GM21528 (cell line): ENCODE results near the gene SAMD5.

ENCODE experiments used
- ATAC-seq: cut with Tn5 transposase; IDR thresholded peaks from one replicate; pipeline ENCODE4 v1.9.1; 2021; ENCODE audit warnings: mild to moderate bottlenecking, moderate library complexity; ENCODE audit not compliant: unreplicated experiment, low FRiP score

The SAMD5 gene

DNA sequence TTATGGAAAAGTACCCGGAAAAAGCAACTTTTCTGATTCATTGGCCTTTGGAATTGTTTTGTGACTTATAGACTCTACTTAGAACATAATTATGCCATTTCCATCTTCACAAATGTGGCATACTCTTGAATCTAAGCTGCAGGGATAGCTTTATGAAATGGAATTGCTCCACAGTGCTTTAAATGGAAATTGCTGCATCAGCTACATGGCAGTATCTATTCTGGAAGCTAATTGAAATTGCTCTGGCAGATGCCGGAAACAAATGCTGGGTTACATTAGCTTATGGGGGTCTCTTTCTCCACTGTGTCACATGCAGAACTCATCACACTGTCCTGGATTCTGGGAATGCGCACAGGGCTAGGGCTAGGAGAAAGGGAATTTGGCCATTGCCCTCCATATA, 108.9 kb downstream of the SAMD5 start:
- no peak for ATAC-seq

DNA sequence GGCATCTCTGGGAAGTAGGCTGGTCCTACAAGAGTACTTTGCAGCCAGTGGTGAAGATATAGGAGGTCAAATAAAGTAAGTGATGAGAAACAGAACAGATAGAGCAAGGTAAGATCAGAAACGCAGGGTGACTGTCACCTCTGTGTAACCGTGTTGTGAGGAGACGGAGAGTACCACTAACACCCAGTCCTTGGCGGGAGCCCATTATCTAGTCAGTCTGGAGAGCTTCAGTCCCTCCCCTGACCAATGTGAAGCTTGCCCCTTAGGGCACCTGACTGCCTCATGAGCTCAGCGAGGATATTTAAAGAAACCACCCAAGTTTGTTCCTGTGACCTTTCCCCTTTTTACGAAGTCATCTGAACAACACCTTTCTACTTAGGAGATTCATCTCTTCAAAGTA, 110.0 kb downstream of the SAMD5 start:
- ATAC-seq, result no peak

DNA sequence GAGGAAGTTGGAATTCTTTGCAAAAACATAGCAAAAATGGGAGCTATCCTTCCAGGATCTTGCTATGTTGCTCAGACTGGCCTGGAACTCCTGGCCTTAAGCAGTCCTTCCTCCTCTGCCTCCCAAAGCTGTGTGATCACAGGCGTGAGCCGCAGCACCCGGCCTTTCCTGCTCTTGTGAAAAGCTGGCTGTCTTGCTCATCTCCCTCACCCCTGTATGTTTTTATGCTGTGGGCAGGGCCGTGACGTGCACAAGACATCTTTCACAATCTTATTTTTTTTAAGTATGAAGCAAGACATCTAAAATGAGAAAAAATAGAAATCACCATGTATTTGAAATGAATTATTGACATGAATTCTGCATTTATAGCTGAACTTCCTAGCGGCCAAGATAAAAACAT, 110.4 kb downstream of the SAMD5 start:
- ATAC-seq, result no peak
